Trophoblast cell (in vitro differentiated cells and primary cell): ENCODE measurements around the gene NUP62.

Experiments used
- DNase-seq, 2 donors: peaks; one replicate each; pipeline ENCODE4 v3.0.0-alpha.2; 2016
- H2AFZ ChIP-seq: 2 replicates; pipeline ENCODE4 v1.6.1; 2013; ENCODE audit warnings: low read length, moderate library complexity, mild to moderate bottlenecking; ENCODE audit not compliant: insufficient read depth, poor library complexity
- H2AK5ac ChIP-seq: 2 replicates; pipeline ENCODE4 v1.6.1; 2013; ENCODE audit warnings: mild to moderate bottlenecking, low read length
- H2BK120ac ChIP-seq: 2 replicates; pipeline ENCODE4 v1.6.1; 2013; ENCODE audit warnings: low read length, mild to moderate bottlenecking, moderate library complexity; ENCODE audit not compliant: insufficient read depth, poor library complexity
- H2BK12ac ChIP-seq: 2 replicates; pipeline ENCODE4 v1.6.1; 2013; ENCODE audit warnings: mild to moderate bottlenecking, low read length, moderate library complexity
- H2BK5ac ChIP-seq: 2 replicates; pipeline ENCODE4 v1.6.1; 2013; ENCODE audit warnings: low read length, low read depth, moderate library complexity, mild to moderate bottlenecking; ENCODE audit not compliant: poor library complexity
- H3K14ac ChIP-seq: 2 replicates; pipeline ENCODE4 v1.6.1; 2013; ENCODE audit warnings: mild to moderate bottlenecking, low read length
- H3K18ac ChIP-seq: 2 replicates; pipeline ENCODE4 v1.6.1; 2013; ENCODE audit warnings: mild to moderate bottlenecking, low read length
- H3K23ac ChIP-seq: 2 replicates; pipeline ENCODE4 v1.6.1; 2013; ENCODE audit warnings: low read length
- H3K27ac ChIP-seq: 2 replicates; pipeline ENCODE4 v1.5.1; 2013; ENCODE audit warnings: low read depth, mild to moderate bottlenecking, inconsistent platforms, low read length, moderate library complexity
- H3K27me3 ChIP-seq: 2 replicates; pipeline ENCODE4 v1.6.1; 2013; ENCODE audit warnings: inconsistent platforms, mild to moderate bottlenecking, low read length, moderate library complexity; ENCODE audit not compliant: insufficient read depth
- H3K36me3 ChIP-seq, 2 experiments: 1 replicate in 1 of 2; 2 replicates in 1 of 2; pipeline ENCODE4 v1.6.1; 2013; ENCODE audit warnings: low read length in 2 of 2, mild to moderate bottlenecking in 2 of 2, moderate library complexity in 1 of 2; ENCODE audit not compliant: insufficient read depth in 2 of 2, control insufficient read depth in 1 of 2
- H3K4ac ChIP-seq: 2 replicates; pipeline ENCODE4 v1.6.1; 2013; ENCODE audit warnings: low read depth, mild to moderate bottlenecking, low read length, moderate library complexity
- H3K4me1 ChIP-seq, 2 experiments: 1 replicate in 1 of 2; 2 replicates in 1 of 2; pipeline ENCODE4 v1.6.1; 2013; ENCODE audit warnings: low read length in 2 of 2, mild to moderate bottlenecking in 2 of 2, moderate library complexity in 1 of 2; ENCODE audit not compliant: insufficient read depth in 2 of 2, control insufficient read depth in 1 of 2
- H3K4me2 ChIP-seq: 2 replicates; pipeline ENCODE4 v1.6.1; 2013; ENCODE audit warnings: inconsistent platforms, mild to moderate bottlenecking, low read length, moderate library complexity
- H3K4me3 ChIP-seq: 2 replicates; pipeline ENCODE4 v1.5.1; 2013; ENCODE audit warnings: mild to moderate bottlenecking, low read depth, low read length, inconsistent platforms
- H3K79me1 ChIP-seq: one replicate; pipeline ENCODE4 v1.6.1; 2013; ENCODE audit warnings: low read length
- H3K79me2 ChIP-seq: 2 replicates; pipeline ENCODE4 v1.6.1; 2013; ENCODE audit warnings: low read length, mild to moderate bottlenecking; ENCODE audit not compliant: control insufficient read depth, insufficient read depth, poor library complexity
- H3K9ac ChIP-seq: 2 replicates; pipeline ENCODE4 v1.6.1; 2013; ENCODE audit warnings: mild to moderate bottlenecking, low read length
- H3K9me3 ChIP-seq: 2 replicates; pipeline ENCODE4 v1.6.1; 2013; ENCODE audit warnings: low read depth, mild to moderate bottlenecking, control low read depth, inconsistent platforms, low read length; ENCODE audit not compliant: insufficient read depth
- H4K12ac ChIP-seq: 2 replicates; pipeline ENCODE4 v1.6.1; 2013; ENCODE audit warnings: low read depth, mild to moderate bottlenecking, low read length, moderate library complexity
- H4K8ac ChIP-seq: 2 replicates; pipeline ENCODE4 v1.6.1; 2013; ENCODE audit warnings: low read depth, mild to moderate bottlenecking, low read length, moderate library complexity
- H4K91ac ChIP-seq: one replicate; pipeline ENCODE4 v1.6.1; 2013; ENCODE audit warnings: low read depth, mild to moderate bottlenecking, low read length, moderate library complexity
- WGBS: extraction: QIAGEN DNeasy Blood & Tissue Kit; methylation state at CpG from one replicate; pipeline ENCODE4 v1.1.7; 2013; ENCODE audit warnings: missing lambda C conversion rate; ENCODE audit not compliant: insufficient read length, insufficient coverage; ENCODE audit errors: extremely low coverage; 5-methylcytosine and 5-hydroxymethylcytosine counted together

NUP62 gene

DNA sequence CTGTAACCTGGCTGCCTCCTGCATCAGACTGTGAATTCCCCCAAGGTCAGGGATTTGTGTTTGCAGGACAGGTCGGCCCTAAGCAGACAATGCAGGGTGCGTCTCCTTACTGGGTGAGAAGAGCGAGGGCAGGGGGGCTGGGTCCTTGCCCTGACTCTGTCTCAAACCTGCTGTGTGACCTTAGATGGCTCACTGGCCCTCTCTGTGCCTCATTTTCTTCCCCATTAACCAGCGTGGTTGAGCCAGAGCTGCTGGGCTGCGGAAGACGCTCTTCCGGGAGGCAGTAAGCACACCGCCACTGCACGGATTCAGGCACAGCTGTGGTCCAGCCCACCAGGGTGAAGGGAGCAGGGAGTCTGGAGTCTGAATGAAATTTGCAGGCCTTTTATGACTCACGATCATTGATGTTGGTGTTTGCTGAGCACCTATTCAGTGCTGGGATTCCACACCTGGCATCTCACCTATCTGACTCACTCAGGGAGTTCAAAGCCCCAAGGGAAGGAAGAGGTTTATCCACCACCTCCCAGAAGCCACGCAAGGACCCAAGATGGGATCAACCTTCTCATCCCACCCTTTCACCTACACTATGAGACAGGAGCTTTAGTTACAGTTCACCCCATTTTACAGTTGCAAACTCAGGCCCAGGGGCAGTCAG, 54.7 kb downstream of the NUP62 start:
- Histone ChIP-seq H3K9me3 (no peaks in the 10 kb centered on the region), H4K8ac (no peak overlapping the region), H3K18ac (no peak overlapping the region), H3K14ac (no peak overlapping the region), H3K23ac (no peak overlapping the region), H3K27ac (no peak overlapping the region), H4K91ac (no peak overlapping the region), H3K9ac (no peak overlapping the region), H3K79me1 (peaks cover 27% of the 10 kb centered on the region), H3K4ac (no peak overlapping the region), H2BK120ac (no peak overlapping the region), H3K4me1 (peaks cover 14 to 24% of the 10 kb centered on the region in 2 experiments), H2AK5ac (no peak overlapping the region), H2BK5ac (no peak overlapping the region), H3K4me2 (no peak overlapping the region), H4K12ac (no peak overlapping the region), H3K79me2 (peaks cover 25% of the 10 kb centered on the region), H3K36me3 (peaks cover 32 to 35% of the 10 kb centered on the region in 2 experiments), H3K27me3 (no peaks in the 10 kb centered on the region), H2BK12ac (no peak overlapping the region), H3K4me3 (no peak overlapping the region), H2AFZ (no peak overlapping the region)
- WGBS = no CpG with 5 or more reads among the region's 11 CpGs
- peak in 1 of 2 donors; percentile 32 for DNase-seq

DNA sequence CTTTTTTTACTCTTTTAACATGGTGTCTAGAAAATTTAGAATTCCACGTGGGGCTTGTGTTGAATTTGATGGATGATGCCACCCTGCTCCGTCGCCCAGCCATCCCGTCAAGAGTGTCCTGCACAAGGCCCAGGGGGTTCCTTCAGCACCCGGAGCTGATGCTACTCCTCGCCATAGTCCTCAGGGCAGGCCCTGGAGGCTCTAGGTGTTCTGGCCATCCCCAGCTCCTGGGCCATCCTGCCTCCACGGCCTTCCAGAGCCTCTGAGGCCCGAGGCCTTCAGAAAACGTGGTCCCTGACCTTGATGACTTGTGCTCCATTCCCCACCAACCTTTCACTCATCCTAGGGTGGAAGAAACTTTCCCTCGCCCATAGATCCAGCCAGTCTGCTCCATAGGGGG, 55.5 kb downstream of the NUP62 start:
- peaks cover 29% of the 10 kb centered on the region for H3K79me1 ChIP-seq
- H3K18ac ChIP-seq = no peak overlapping the region
- no peak overlapping the region for H2AFZ ChIP-seq
- H3K4ac ChIP-seq = no peak overlapping the region
- peaks cover 16 to 24% of the 10 kb centered on the region in 2 experiments for H3K4me1 ChIP-seq
- H3K9ac ChIP-seq = no peak overlapping the region
- H3K23ac ChIP-seq = no peak overlapping the region
- H3K4me3 ChIP-seq = no peak overlapping the region
- H3K27ac ChIP-seq = no peak overlapping the region
- H2AK5ac ChIP-seq = no peak overlapping the region
- peaks cover 25% of the 10 kb centered on the region for H3K79me2 ChIP-seq
- H2BK12ac ChIP-seq = no peak overlapping the region
- WGBS = no CpG with 5 or more reads among the region's 10 CpGs
- H3K4me2 ChIP-seq = no peak overlapping the region
- H3K9me3 ChIP-seq = no peaks in the 10 kb centered on the region
- DNase-seq = no peak
- H4K12ac ChIP-seq = no peak overlapping the region
- no peak overlapping the region for H3K14ac ChIP-seq
- no peak overlapping the region for H4K91ac ChIP-seq
- no peaks in the 10 kb centered on the region for H3K27me3 ChIP-seq
- H3K36me3 ChIP-seq = peaks cover 32% of the 10 kb centered on the region in 2 experiments
- H4K8ac ChIP-seq = no peak overlapping the region
- H2BK5ac ChIP-seq = no peak overlapping the region
- no peak overlapping the region for H2BK120ac ChIP-seq

DNA sequence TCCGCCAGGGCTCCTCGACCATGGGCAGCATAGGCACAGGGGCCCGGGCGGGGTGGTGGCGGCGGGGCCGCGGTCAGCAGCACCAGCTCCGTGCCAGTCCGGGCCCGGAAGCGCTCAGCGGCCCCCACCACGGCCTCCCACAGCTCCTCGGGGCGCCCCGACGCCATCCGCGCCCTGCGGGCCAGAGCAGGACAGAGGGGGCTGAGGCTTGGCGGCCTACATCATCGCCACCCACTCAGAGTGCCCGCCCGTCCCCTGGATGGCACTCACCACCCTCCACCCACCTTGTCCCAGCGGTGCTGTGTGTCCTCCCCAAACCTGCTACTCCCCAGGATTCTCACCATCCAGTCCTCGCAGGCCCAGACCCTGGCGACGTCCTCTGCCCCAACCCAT, 56.2 kb downstream of the NUP62 start:
- no peak overlapping the region for H2AK5ac ChIP-seq
- DNase-seq = no peak
- peaks cover 29% of the 10 kb centered on the region for H3K79me1 ChIP-seq
- no peak overlapping the region for H3K18ac ChIP-seq
- no peak overlapping the region for H4K12ac ChIP-seq
- H3K14ac ChIP-seq = no peak overlapping the region
- H3K4me3 ChIP-seq = peak overlapping the region; percentile 25
- no peak overlapping the region for H2BK5ac ChIP-seq
- H3K79me2 ChIP-seq = peaks cover 25% of the 10 kb centered on the region
- no peak overlapping the region for H4K8ac ChIP-seq
- no peak overlapping the region for H2BK12ac ChIP-seq
- H3K23ac ChIP-seq = no peak overlapping the region
- no peak overlapping the region for H3K27ac ChIP-seq
- no peak overlapping the region for H3K9ac ChIP-seq
- no peak overlapping the region for H4K91ac ChIP-seq
- H3K27me3 ChIP-seq = no peaks in the 10 kb centered on the region
- H2BK120ac ChIP-seq = no peak overlapping the region
- peaks cover 32% of the 10 kb centered on the region in 2 experiments for H3K36me3 ChIP-seq
- H3K9me3 ChIP-seq = no peaks in the 10 kb centered on the region
- H2AFZ ChIP-seq = no peak overlapping the region
- H3K4ac ChIP-seq = no peak overlapping the region
- H3K4me2 ChIP-seq = no peak overlapping the region
- WGBS = no CpG with 5 or more reads among the region's 29 CpGs
- peaks cover 16 to 19% of the 10 kb centered on the region in 2 experiments for H3K4me1 ChIP-seq

DNA sequence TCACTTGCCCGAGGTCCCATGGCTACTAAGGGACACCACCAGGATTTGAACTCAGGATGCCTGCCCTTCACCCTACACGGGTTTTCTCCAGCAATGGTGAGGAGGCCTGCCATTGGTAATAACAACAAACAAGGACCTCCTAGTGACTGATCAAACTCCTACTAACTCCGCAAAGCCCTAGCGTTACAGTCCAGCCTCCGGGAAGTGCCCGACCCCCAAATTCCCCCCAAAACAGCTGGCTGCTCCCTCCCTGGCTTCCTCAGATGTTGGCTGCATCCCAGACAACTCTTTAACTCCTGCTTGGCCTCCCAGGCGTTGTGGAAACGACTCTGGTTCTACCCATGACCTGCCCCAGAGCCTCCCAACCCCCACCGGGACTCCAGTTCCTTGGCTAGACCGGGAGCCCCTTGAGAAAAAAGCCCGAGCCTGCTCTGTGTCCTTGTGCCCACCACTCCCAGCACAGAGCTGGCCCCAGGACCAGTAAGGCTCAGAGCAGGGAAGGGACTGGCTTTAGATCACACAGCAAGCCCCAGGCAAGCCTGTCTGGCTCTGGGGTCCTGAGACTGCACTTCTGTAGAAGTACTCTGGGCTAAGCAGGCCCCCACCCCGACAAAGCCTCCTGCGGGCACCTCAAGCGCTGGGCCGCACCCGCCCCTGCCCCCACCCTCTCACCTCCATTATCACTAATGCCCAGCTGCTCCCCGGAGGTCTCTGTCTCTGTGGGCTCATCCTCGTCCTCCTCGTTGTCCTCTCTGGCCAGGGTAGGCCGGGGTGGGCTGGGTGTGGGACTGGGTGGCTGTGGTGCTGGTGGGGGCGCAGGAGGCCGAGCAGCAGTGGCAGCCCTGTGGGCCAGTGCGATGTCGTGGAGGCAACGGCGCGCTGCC, 56.8 kb downstream of the NUP62 start:
- peaks cover 22% of the 10 kb centered on the region for H3K79me2 ChIP-seq
- H2AK5ac ChIP-seq = no peak overlapping the region
- no peak overlapping the region for H3K4me3 ChIP-seq
- no peaks in the 10 kb centered on the region for H3K27me3 ChIP-seq
- H2BK12ac ChIP-seq = no peak overlapping the region
- H3K79me1 ChIP-seq = peaks cover 27% of the 10 kb centered on the region
- H3K4ac ChIP-seq = no peak overlapping the region
- no peak overlapping the region for H3K27ac ChIP-seq
- H3K14ac ChIP-seq = no peak overlapping the region
- H4K91ac ChIP-seq = no peak overlapping the region
- no peak overlapping the region for H3K9ac ChIP-seq
- no peak overlapping the region for H3K23ac ChIP-seq
- no peak overlapping the region for H4K12ac ChIP-seq
- no peak overlapping the region for H2AFZ ChIP-seq
- no peaks in the 10 kb centered on the region for H3K9me3 ChIP-seq
- H2BK120ac ChIP-seq = no peak overlapping the region
- peaks cover 32% of the 10 kb centered on the region in 2 experiments for H3K36me3 ChIP-seq
- WGBS = no CpG with 5 or more reads among the region's 27 CpGs
- H3K4me1 ChIP-seq = peaks cover 16 to 19% of the 10 kb centered on the region in 2 experiments
- H2BK5ac ChIP-seq = no peak overlapping the region
- DNase-seq = no peak
- no peak overlapping the region for H3K4me2 ChIP-seq
- H4K8ac ChIP-seq = no peak overlapping the region
- H3K18ac ChIP-seq = no peak overlapping the region
